ENCODE measurements around the gene NOG.

Gene NOG

DNA sequence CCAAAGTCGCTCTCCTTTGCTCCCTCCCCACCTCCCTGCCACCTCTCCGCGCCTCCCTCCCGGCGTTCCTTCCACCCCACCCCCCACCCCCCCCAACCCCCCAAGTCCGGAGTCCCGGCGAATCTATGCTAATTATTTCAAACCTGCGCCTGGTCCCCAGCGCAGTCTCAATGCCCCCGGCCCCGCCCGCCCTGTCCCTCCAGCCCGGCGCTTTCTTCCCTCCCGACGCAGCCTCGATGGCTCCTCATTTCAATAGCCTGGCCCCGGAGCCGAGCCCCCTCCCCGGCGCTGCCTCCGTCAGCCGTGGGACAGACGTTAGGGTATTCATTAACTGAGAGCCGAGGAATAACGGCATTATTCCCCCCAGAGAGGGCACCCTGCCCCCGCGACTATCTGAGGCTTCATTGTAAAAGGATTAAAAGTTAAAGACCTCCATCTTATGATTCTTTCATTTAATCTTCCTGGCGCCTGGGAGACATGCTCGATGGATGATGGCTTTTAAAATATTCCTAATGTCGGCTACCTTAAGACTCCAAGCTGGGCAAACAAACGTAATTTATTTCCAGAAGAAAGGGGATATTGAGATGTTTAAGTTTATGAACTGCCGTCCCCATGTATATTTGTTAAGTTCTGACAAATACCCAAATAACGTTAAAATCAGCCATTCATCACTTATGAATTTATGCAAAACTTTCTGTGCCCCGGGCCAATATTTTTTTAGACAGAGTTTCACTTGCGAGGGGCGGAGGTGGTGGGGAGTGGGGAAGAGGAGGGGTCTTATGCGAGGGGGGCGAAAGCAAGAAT lies 3.4 kb downstream of the NOG start:
- H3K4me3 ChIP-seq (ENCODE audit: low read depth, low read length), result no peak overlapping the region

DNA sequence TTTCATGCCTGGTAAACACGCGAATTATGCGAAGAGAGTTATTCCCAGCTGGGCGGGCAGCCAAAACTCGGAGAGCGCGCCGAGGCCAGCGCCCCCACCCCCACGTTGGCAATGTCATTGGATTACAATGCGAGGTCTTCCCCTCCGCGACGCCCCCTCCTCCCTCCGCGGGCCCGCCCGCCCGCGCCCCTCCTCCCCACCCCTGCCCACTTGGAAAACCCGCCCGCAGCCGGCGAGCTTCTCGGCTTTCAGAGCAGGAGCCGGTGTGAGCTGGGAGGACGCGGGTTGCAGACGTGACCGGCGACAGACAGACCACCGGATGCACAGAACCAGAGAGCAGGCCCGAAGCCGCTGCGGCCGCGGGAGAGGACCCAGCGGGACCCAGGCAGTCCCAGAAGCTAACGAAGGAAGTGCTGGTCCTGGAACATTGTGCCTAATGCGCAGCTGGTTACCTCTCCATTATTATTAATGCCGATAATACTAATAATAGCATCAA lies 4.0 kb downstream of the NOG start:
- no peak for DNase-seq (ENCODE audit: low read depth)
- H3K4me3 ChIP-seq (ENCODE audit: low read depth, low read length), result no peak overlapping the region
- TF ChIP-seq, protein P1, sequence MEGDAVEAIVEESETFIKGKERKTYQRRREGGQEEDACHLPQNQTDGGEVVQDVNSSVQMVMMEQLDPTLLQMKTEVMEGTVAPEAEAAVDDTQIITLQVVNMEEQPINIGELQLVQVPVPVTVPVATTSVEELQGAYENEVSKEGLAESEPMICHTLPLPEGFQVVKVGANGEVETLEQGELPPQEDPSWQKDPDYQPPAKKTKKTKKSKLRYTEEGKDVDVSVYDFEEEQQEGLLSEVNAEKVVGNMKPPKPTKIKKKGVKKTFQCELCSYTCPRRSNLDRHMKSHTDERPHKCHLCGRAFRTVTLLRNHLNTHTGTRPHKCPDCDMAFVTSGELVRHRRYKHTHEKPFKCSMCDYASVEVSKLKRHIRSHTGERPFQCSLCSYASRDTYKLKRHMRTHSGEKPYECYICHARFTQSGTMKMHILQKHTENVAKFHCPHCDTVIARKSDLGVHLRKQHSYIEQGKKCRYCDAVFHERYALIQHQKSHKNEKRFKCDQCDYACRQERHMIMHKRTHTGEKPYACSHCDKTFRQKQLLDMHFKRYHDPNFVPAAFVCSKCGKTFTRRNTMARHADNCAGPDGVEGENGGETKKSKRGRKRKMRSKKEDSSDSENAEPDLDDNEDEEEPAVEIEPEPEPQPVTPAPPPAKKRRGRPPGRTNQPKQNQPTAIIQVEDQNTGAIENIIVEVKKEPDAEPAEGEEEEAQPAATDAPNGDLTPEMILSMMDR (IDR thresholded peaks at IDR 0.05; ENCODE audit: control insufficient read depth, extremely low read depth, insufficient read depth), result no peak

More for the DNA sequence above, 3.4 kb downstream of the NOG start:
- no peak for DNase-seq (ENCODE audit: low read depth)
- TF ChIP-seq, protein P1 (IDR thresholded peaks at IDR 0.05; ENCODE audit: control insufficient read depth, extremely low read depth, insufficient read depth), result no peak

DNA sequence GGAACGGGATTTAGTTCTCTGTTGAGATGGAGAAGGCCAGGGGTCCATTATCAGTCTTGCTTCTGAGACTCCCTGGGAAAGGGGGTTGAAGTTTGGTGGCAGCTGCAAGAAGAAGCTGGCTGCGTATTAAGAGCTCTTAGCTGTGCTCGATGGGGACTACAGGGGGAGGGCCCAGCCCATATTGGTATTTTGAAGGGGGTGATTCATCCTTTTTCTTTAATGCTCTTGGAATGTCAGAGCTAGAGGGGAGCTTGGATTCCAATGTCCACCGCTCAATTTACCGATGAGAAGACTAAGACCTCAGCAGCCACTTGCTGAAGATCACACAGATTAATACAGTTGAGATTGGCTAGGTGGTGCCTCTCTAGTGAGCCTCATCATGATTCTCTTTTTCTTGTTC lies 5.0 kb downstream of the NOG start:
- TF ChIP-seq, protein P1 (IDR thresholded peaks at IDR 0.05; ENCODE audit: control insufficient read depth, extremely low read depth, insufficient read depth), result no peak
- H3K4me3 ChIP-seq (ENCODE audit: low read depth, low read length), result no peak overlapping the region
- no peak for DNase-seq (ENCODE audit: low read depth)

DNA sequence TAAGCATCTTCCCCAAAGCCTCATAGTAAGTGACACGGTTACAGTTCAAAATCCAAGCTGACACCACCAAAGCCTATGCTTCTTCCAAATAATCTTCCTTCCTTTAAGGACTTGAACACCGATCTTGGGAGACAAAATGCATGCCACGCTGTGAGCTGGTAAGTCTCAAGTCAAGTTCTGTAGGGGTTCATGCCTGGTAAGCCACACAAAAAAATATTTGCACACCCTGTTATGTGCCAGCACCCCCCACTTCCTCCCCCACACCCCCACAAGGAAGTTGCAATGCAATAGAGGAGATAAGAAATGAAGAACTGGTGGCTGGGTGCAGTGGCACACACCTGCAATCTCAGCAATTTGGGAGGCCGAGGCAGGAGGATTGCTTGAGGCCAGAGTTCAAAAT lies 5.6 kb downstream of the NOG start:
- DNase-seq (ENCODE audit: low read depth), result no peak
- TF ChIP-seq, protein P1 (IDR thresholded peaks at IDR 0.05; ENCODE audit: control insufficient read depth, extremely low read depth, insufficient read depth), result no peak
- H3K4me3 ChIP-seq (ENCODE audit: low read depth, low read length), result no peak overlapping the region

DNA sequence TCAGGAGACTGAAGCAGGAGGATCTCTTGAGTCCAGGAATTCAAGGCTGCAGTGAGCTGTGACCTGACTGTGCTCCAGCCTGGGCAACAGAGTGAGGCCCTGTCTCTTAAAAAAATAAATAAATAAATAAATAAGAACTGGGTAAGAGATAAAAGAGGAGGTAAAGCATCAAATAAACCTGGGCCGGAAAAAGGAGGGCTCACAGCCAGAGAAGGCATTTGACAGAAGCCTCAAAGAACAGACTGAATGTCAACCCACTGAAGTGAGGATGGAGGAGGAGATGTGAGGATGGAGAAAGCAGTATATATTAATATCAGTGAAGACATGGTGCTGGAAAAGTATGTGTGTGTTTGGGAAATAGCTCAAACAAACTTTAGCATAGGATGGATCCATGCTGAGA lies 6.1 kb downstream of the NOG start:
- no peak for DNase-seq (ENCODE audit: low read depth)
- TF ChIP-seq, protein P1 (IDR thresholded peaks at IDR 0.05; ENCODE audit: control insufficient read depth, extremely low read depth, insufficient read depth), result no peak
- no peak overlapping the region for H3K4me3 ChIP-seq (ENCODE audit: low read depth, low read length)

DNA sequence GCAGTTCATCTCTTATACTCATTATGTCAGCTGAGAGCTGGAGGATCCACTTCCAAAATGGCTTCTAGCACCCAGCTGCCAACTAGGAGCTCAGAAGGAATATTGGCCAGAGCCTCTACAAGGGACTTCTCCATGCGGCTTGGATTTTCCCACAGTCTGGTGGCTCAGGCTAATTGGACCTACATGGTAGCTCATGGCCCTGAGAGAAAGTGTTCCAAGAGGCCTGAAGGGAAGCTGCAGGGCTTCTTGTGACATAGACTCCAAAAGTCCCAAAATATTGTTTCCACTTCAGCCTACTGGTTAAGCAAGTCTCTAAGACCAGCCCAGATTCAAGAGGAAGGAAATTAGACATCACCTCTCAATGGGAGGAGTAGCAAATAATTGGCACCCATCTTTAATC lies 6.8 kb downstream of the NOG start:
- DNase-seq (ENCODE audit: low read depth), result no peak
- H3K4me3 ChIP-seq (ENCODE audit: low read depth, low read length), result no peak overlapping the region
- TF ChIP-seq, protein P1 (IDR thresholded peaks at IDR 0.05; ENCODE audit: control insufficient read depth, extremely low read depth, insufficient read depth), result no peak

DNA sequence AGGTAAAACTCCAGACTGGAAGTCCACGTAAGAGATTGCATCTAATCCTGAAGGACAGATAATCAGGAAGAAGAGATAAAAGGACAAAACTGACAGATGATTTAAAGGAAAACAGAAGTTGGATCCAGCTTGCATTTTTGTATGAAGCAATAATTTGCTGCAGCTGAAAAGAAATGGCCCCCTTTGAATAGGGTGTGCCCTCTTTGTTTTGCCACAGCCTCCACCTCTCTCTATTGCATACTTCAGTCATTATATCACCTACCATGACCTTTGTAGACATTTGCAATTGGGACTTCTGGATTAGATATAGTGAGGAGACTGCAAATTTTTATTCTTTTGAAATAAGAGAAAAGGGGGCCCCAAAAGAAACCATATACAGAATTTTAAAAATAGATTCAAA lies 8.1 kb downstream of the NOG start:
- DNase-seq (ENCODE audit: low read depth), result no peak
- no peak overlapping the region for H3K4me3 ChIP-seq (ENCODE audit: low read depth, low read length)
- TF ChIP-seq, protein P1 (IDR thresholded peaks at IDR 0.05; ENCODE audit: control insufficient read depth, extremely low read depth, insufficient read depth), result no peak
